ENCODE data around the gene IYD. TPM values are rescaled to one million over a fixed set of nuclear protein-coding genes. Genes with fewer than 3 reads are reported as not detected.

Gene IYD
- total and polyA plus RNA-seq, 2 donors (not counting 1 experiment from before 2014, with no cell fraction given) = not detected

GRCh38 chr6:150394053-150394898 lies 25.5 kb downstream of the IYD start:
- Histone ChIP-seq H3K4me3 (replicated peaks in 1 of 4; ENCODE audit: control extremely low read depth in 1 of 4, insufficient read depth in 1 of 4, low read depth in 3 of 4, low read length in 4 of 4) (no peak overlapping the region), H3K4me2 (ENCODE audit: extremely low read depth, insufficient read depth, low read length) (no peak overlapping the region), H4K20me1 (ENCODE audit: control insufficient read depth, extremely low read depth, insufficient read depth, low read length) (no peaks in the 10 kb centered on the region), H3K36me3 (ENCODE audit: control insufficient read depth, insufficient read depth, low read length) (no peaks in the 10 kb centered on the region), H3K79me2 (ENCODE audit: control insufficient read depth, insufficient read depth, low read length) (no peaks in the 10 kb centered on the region), H2AFZ (ENCODE audit: low read length) (no peak overlapping the region), H3K27ac (ENCODE audit: insufficient read depth, low read length) (no peak overlapping the region), H3K9ac (ENCODE audit: insufficient read depth, low read length) (no peak overlapping the region), H3K27me3 (ENCODE audit: control insufficient read depth, insufficient read depth, low read length) (no peaks in the 10 kb centered on the region), H3K4me1 (ENCODE audit: control insufficient read depth, extremely low read depth, insufficient read depth, low read length) (no peaks in the 10 kb centered on the region), H3K9me3 (ENCODE audit: control insufficient read depth, insufficient read depth, low read depth, low read length) (no peaks in the 10 kb centered on the region)
- DNase-seq (ENCODE audit: low read depth in 2 of 2) = no peak
- TF ChIP-seq, protein P1, sequence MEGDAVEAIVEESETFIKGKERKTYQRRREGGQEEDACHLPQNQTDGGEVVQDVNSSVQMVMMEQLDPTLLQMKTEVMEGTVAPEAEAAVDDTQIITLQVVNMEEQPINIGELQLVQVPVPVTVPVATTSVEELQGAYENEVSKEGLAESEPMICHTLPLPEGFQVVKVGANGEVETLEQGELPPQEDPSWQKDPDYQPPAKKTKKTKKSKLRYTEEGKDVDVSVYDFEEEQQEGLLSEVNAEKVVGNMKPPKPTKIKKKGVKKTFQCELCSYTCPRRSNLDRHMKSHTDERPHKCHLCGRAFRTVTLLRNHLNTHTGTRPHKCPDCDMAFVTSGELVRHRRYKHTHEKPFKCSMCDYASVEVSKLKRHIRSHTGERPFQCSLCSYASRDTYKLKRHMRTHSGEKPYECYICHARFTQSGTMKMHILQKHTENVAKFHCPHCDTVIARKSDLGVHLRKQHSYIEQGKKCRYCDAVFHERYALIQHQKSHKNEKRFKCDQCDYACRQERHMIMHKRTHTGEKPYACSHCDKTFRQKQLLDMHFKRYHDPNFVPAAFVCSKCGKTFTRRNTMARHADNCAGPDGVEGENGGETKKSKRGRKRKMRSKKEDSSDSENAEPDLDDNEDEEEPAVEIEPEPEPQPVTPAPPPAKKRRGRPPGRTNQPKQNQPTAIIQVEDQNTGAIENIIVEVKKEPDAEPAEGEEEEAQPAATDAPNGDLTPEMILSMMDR (conservative IDR thresholded peaks at IDR 0.05 in 1 of 2, IDR thresholded peaks at IDR 0.05 in 1 of 2; ENCODE audit: low read depth in 1 of 2, low read length in 2 of 2) = no peak
- TF ChIP-seq EZH2 (IDR thresholded peaks at IDR 0.05; ENCODE audit: low read length, missing control alignments) = no peak

DNA sequence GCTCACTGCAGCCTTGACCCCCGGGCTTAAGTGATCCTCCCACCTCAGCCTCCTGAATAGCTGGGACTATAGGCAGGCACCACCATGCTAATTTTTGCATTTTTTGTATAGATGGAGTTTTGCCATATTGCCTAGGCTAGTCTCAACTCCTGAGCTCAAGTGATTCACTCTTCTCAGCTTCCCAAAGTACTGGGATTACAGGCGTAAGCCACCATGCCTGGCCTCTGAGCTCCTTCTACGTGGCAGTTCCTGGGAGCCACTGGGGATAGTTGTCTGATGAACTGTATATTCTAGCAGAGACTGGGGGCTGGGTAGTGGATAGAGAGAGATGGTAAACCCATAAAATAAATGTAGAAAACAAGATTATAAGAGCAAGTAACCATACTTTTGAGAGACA lies 26.1 kb downstream of the IYD start:
- H3K4me2 ChIP-seq (ENCODE audit: extremely low read depth, insufficient read depth, low read length) = no peak overlapping the region
- H3K4me1 ChIP-seq (ENCODE audit: control insufficient read depth, extremely low read depth, insufficient read depth, low read length) = no peaks in the 10 kb centered on the region
- no peak overlapping the region for H2AFZ ChIP-seq (ENCODE audit: low read length)
- no peak for DNase-seq (ENCODE audit: low read depth in 2 of 2)
- no peak overlapping the region for H3K4me3 ChIP-seq (replicated peaks in 1 of 4; ENCODE audit: control extremely low read depth in 1 of 4, insufficient read depth in 1 of 4, low read depth in 3 of 4, low read length in 4 of 4)
- no peaks in the 10 kb centered on the region for H3K9me3 ChIP-seq (ENCODE audit: control insufficient read depth, insufficient read depth, low read depth, low read length)
- no peak overlapping the region for H3K9ac ChIP-seq (ENCODE audit: insufficient read depth, low read length)
- H3K36me3 ChIP-seq (ENCODE audit: control insufficient read depth, insufficient read depth, low read length) = no peaks in the 10 kb centered on the region
- H3K27ac ChIP-seq (ENCODE audit: insufficient read depth, low read length) = no peak overlapping the region
- TF ChIP-seq, protein P1 (conservative IDR thresholded peaks at IDR 0.05 in 1 of 2, IDR thresholded peaks at IDR 0.05 in 1 of 2; ENCODE audit: low read depth in 1 of 2, low read length in 2 of 2) = no peak
- TF ChIP-seq EZH2 (IDR thresholded peaks at IDR 0.05; ENCODE audit: low read length, missing control alignments) = no peak
- no peaks in the 10 kb centered on the region for H3K27me3 ChIP-seq (ENCODE audit: control insufficient read depth, insufficient read depth, low read length)
- no peaks in the 10 kb centered on the region for H4K20me1 ChIP-seq (ENCODE audit: control insufficient read depth, extremely low read depth, insufficient read depth, low read length)
- H3K79me2 ChIP-seq (ENCODE audit: control insufficient read depth, insufficient read depth, low read length) = no peaks in the 10 kb centered on the region

DNA sequence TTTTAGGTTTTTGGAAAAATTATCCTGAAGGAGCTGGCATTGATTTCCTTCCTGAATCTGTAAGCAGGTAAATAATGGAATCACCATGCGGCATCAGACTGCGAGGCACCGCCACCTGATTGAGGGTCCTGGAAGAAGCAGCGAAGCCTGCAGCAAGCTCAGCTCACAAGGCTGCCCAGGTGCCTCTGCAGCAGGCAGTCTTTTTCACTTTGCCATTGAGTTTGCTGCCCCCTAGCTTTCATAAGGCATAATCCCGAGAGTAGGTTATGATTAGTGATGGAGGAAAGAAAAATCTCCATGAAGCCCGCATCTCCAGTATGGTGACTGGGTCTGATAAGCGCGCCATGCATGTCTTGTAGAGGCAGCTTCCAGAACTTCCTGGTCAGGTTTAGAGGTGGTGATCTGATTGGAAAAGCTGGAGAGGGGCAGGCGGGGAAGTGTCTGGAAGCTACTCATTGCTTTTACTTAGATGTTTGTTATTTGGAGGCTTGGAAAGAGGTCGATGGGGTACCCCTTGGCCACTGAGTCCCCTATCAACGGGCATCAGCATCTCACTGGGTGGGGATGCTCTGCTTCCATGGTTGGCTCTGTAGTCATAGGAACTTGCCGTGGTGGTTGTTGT lies 26.7 kb downstream of the IYD start:
- Histone ChIP-seq H3K9ac (ENCODE audit: insufficient read depth, low read length) (no peak overlapping the region), H4K20me1 (ENCODE audit: control insufficient read depth, extremely low read depth, insufficient read depth, low read length) (no peaks in the 10 kb centered on the region), H3K36me3 (ENCODE audit: control insufficient read depth, insufficient read depth, low read length) (no peaks in the 10 kb centered on the region), H2AFZ (ENCODE audit: low read length) (no peak overlapping the region), H3K27me3 (ENCODE audit: control insufficient read depth, insufficient read depth, low read length) (no peaks in the 10 kb centered on the region), H3K4me1 (ENCODE audit: control insufficient read depth, extremely low read depth, insufficient read depth, low read length) (no peaks in the 10 kb centered on the region), H3K79me2 (ENCODE audit: control insufficient read depth, insufficient read depth, low read length) (no peaks in the 10 kb centered on the region), H3K4me2 (ENCODE audit: extremely low read depth, insufficient read depth, low read length) (no peak overlapping the region), H3K4me3 (replicated peaks in 1 of 4; ENCODE audit: control extremely low read depth in 1 of 4, insufficient read depth in 1 of 4, low read depth in 3 of 4, low read length in 4 of 4) (no peak overlapping the region), H3K9me3 (ENCODE audit: control insufficient read depth, insufficient read depth, low read depth, low read length) (no peaks in the 10 kb centered on the region), H3K27ac (ENCODE audit: insufficient read depth, low read length) (no peak overlapping the region)
- DNase-seq (ENCODE audit: low read depth in 2 of 2) = peak; percentile 55 to 56
- no peak for TF ChIP-seq EZH2 (IDR thresholded peaks at IDR 0.05; ENCODE audit: low read length, missing control alignments)
- TF ChIP-seq, protein P1 (conservative IDR thresholded peaks at IDR 0.05 in 1 of 2, IDR thresholded peaks at IDR 0.05 in 1 of 2; ENCODE audit: low read depth in 1 of 2, low read length in 2 of 2) = peak; percentile 65 to 79

All from fibroblast of lung (primary cell).